Lung (tissue), 12 donors: Measurements from ENCODE around the gene PVALEF. TPM values are rescaled to one million over a fixed set of nuclear protein-coding genes. Genes with fewer than 3 reads are reported as not detected.

Source experiments
- ATAC-seq: fragments of 200-7000 bp; cut with Tn5 transposase; one replicate; pipeline ENCODE4 v1.9.1; 2020; ENCODE audit warnings: moderate number of reproducible peaks; ENCODE audit not compliant: insufficient read depth, low FRiP score
- DNase-seq, 3 donors: peaks; one replicate each; pipeline ENCODE4 v3.0.0-alpha.2; 2013 to 2017
- H3K27ac ChIP-seq, 2 donors: one replicate each; pipeline ENCODE4 v1.5.1; 2013; ENCODE audit warnings: mild to moderate bottlenecking in 2 of 2, moderate library complexity in 2 of 2, control low read depth in 1 of 2, inconsistent platforms in 1 of 2, low read depth in 1 of 2, low read length in 1 of 2
- H3K27me3 ChIP-seq, 3 donors: one replicate each; pipeline ENCODE4 v1.5.1; 2013; ENCODE audit warnings: low read length in 2 of 3; ENCODE audit not compliant: control insufficient read depth in 3 of 3, insufficient read depth in 3 of 3
- H3K36me3 ChIP-seq, 4 donors: one replicate each; pipeline ENCODE4 v1.5.1; 2013; ENCODE audit warnings: low read length in 4 of 4, mild to moderate bottlenecking in 1 of 4, moderate library complexity in 1 of 4; ENCODE audit not compliant: control insufficient read depth in 4 of 4, insufficient read depth in 4 of 4
- H3K4me1 ChIP-seq, 5 donors: one replicate each; pipeline ENCODE4 v1.5.1; 2013; ENCODE audit warnings: low read length in 5 of 5, mild to moderate bottlenecking in 2 of 5, moderate library complexity in 1 of 5; ENCODE audit not compliant: control insufficient read depth in 5 of 5, insufficient read depth in 5 of 5
- H3K4me3 ChIP-seq: one replicate; pipeline ENCODE4 v1.5.1; 2013; ENCODE audit warnings: mild to moderate bottlenecking, control low read depth, moderate library complexity
- H3K9ac ChIP-seq, 2 donors: one replicate each; pipeline ENCODE4 v1.5.1; 2013; ENCODE audit warnings: low read length in 2 of 2, control low read depth in 1 of 2; ENCODE audit not compliant: insufficient read depth in 1 of 2
- H3K9me3 ChIP-seq, 4 donors: one replicate each; pipeline ENCODE4 v1.5.1; 2013; ENCODE audit warnings: low read length in 3 of 4, mild to moderate bottlenecking in 1 of 4, moderate library complexity in 1 of 4; ENCODE audit not compliant: control insufficient read depth in 4 of 4, insufficient read depth in 3 of 4
- CTCF ChIP-seq: IDR thresholded peaks from 2 replicates; pipeline ENCODE4 v1.5.1; 2012; ENCODE audit warnings: mild to moderate bottlenecking; ENCODE audit errors: control extremely low read depth, extremely low read depth
- WGBS, 2 donors: extraction: QIAGEN DNeasy Blood & Tissue Kit; methylation state at CpG; one replicate each; pipeline ENCODE4 v1.1.7; 2013; 5-methylcytosine and 5-hydroxymethylcytosine counted together
- polyA plus RNA-seq, 2 donors: library from polyadenylated mRNA; stranded (reverse); fragments of 200-250 nt; gene quantifications; one replicate each; pipeline ENCODE4 v1.2.1, GENCODE V29; 2013
- total RNA-seq, 2 donors: library from RNA; depleted of rRNA in 1 of 2; stranded (reverse); fragments of >200 nt in 1 of 2; gene quantifications; one replicate each; pipeline ENCODE4 v1.2.1, GENCODE V29; 2014 to 2021
- donor health status: control.
- donor health status: control.
- donor health status: Bipolar disorder and iron deficiency.
- donor health status: healthy.
- donor health status: DM: yes; HTN: yes; CAD: no.

PVALEF gene
- total and polyA plus RNA-seq, 4 donors, result not detected

DNA sequence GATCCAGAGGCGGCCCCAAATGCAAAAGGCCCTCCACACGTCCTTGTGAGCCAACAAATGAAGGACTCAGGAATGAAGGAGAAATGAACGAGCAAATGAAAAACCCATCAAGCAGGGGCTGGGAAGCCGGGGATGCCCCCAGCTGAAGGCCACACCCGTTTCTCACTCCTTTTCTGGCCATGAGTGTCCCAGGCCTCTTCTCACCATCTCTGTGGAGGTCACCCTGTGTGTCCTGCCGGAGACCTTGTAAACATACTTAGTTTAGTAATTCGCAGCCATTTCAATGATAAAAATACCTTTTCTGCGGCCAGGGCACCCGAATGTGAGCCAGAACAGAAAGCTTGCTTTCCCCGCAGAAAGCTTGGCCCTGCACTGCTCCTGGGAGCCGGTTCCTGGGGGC is 21.8 kb downstream of the PVALEF start:
- 92 to 94% methylated on average over 11 of the region's 11 CpGs for WGBS, 2 donors
- H3K9ac ChIP-seq, result no peak overlapping the region
- H3K27ac ChIP-seq, result no peak overlapping the region
- no peak for TF ChIP-seq CTCF
- H3K4me3 ChIP-seq, result no peak overlapping the region
- no peaks in the 10 kb centered on the region for H3K4me1 ChIP-seq
- H3K9me3 ChIP-seq, result no peaks in the 10 kb centered on the region
- H3K36me3 ChIP-seq, result peaks cover 0 to 15% (median 0%) of the 10 kb centered on the region in 4 donors
- DNase-seq (no peak), ATAC-seq (no peak)
- H3K27me3 ChIP-seq, result no peaks in the 10 kb centered on the region

DNA sequence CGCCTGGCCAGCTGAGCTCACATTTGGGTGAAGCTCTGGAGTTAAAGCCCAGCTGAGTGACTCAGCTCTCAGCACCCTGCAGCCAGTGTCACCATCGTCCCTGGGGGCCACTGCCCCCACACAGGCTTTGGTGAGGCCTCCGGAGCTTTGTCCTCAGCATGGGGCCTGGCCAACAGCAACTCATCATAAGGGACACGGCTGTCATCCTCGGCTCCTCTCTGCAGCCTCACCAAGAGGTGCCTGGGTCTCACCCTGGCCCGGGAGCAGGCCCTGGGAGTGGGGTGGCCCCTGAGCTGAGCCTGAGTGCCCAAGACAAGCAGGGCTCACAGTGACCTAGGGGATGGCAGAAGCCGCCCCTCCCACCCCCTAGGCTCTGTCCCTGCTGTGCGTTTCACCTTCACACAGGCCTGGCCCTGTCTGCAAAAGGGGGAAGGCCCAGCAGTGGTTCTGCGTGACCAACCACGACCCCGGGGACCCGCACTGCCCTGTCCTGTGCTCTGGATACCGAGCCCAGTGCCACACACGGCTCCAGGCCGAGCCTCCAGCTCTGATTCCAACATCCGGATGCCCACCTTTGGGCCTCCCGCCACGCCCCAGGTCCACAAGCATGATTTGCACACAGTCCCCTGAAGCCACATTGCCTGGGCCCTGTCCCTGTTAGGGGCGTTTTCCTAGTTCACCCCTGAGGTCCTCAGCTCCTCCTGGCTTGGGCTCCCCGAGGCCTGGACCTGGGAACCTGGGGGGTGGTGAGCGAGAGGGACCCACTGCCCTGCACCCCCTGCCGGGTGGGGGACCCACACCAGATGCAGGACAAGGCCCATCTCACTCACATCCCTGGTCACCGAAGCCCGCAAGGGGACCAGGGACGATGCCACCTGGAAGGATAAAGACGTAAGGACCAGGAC is 22.5 kb downstream of the PVALEF start:
- Histone ChIP-seq H3K4me1 (no peaks in the 10 kb centered on the region), H3K4me3 (no peak overlapping the region), H3K9ac (no peak overlapping the region), H3K9me3 (no peaks in the 10 kb centered on the region), H3K27ac (no peak overlapping the region), H3K36me3 (peaks cover 0 to 15% (median 0%) of the 10 kb centered on the region in 4 donors), H3K27me3 (no peaks in the 10 kb centered on the region)
- no peak for TF ChIP-seq CTCF
- ATAC-seq, result no peak
- WGBS, 2 donors, result 93% methylated on average over 26 of the region's 26 CpGs
- no peak for DNase-seq

GRCh38 chr17:81188491-81188840 is 23.2 kb downstream of the PVALEF start:
- Histone ChIP-seq H3K9ac (no peak overlapping the region), H3K36me3 (peaks cover 0 to 15% (median 0%) of the 10 kb centered on the region in 4 donors), H3K4me3 (no peak overlapping the region), H3K27me3 (no peaks in the 10 kb centered on the region), H3K4me1 (peaks cover 0 to 2% (median 0%) of the 10 kb centered on the region in 5 donors), H3K9me3 (no peaks in the 10 kb centered on the region), H3K27ac (no peak overlapping the region)
- ATAC-seq (no peak), DNase-seq (no peak)
- 97 to 98% methylated on average over 12 of the region's 12 CpGs for WGBS, 2 donors
- no peak for TF ChIP-seq CTCF
